Measurements from ENCODE around the gene NR5A2. TPM values are rescaled to one million over a fixed set of nuclear protein-coding genes. Genes with fewer than 3 reads are reported as not detected.

The NR5A2 gene
- total RNA-seq, 1 experiment from 2014 or later: 4.7 TPM

DNA sequence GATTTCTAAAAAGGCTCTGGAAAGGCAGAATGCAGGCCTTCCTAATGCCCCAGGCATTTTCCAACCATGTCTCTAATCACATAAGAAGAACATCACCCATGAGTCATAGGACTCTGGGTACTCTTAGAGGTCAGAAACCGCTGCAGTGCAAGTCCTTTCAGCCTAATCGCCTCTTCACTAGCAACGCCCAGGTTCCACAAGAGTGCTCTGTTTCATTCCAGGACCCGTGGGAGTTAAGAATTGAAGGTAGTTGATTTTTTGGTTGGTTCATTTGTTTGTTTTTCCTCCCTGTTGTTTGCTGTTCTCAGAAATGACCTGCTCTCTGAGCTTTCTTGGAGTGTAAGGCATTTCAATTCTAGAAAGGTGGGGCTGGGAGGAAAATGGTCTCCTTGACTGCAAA is 123.2 kb downstream of the NR5A2 start:
- Mint-ChIP-seq H3K36me3 (ENCODE audit: insufficient read depth in 1 of 3, low read depth in 3 of 3) (no peaks in the 10 kb centered on the region), H3K27me3 (ENCODE audit: low read depth) (no peaks in the 10 kb centered on the region; the same call in 1 of the 2 replicates)

More for the DNA sequence above, 123.2 kb downstream of the NR5A2 start:
- Histone ChIP-seq H3K14ac (ENCODE audit: insufficient read depth, low read length) (no peak overlapping the region), H3K4me2 (ENCODE audit: insufficient read depth, insufficient read length, low read length) (no peak overlapping the region), H4K91ac (ENCODE audit: insufficient read length, low read depth, low read length) (no peak overlapping the region), H3K27me3 (ENCODE audit: insufficient read depth, low read length) (no peaks in the 10 kb centered on the region), H3K9ac (ENCODE audit: extremely low read depth, insufficient read length, low read length) (no peak overlapping the region), H3K27ac (ENCODE audit: insufficient read length, low read depth, low read length) (no peak overlapping the region), H2AFZ (ENCODE audit: low read length) (no peak overlapping the region), H4K5ac (ENCODE audit: insufficient read length, low read depth, low read length) (no peak overlapping the region), H3K4ac (ENCODE audit: low read depth, low read length) (no peak overlapping the region), H3K79me2 (ENCODE audit: insufficient read depth, low read length) (no peaks in the 10 kb centered on the region), H3K4me1 (ENCODE audit: insufficient read depth, low read length) (no peaks in the 10 kb centered on the region), H3T11ph (ENCODE audit: low read length) (no peak overlapping the region), H3K9me3 (ENCODE audit: control insufficient read depth, low read depth, low read length) (no peaks in the 10 kb centered on the region), H3K23me2 (ENCODE audit: insufficient read length, low read depth, low read length, poor library complexity, severe bottlenecking) (no peaks in the 10 kb centered on the region), H3K56ac (ENCODE audit: insufficient read length, low read depth, low read length) (no peak overlapping the region), H2AK5ac (ENCODE audit: insufficient read length, low read length) (no peak overlapping the region), H4K8ac (replicated peaks; ENCODE audit: insufficient read length, low read depth, low read length) (no peak overlapping the region), H2BK12ac (ENCODE audit: insufficient read length, low read depth, low read length) (no peak overlapping the region), H2BK5ac (ENCODE audit: insufficient read length, low read length) (no peak overlapping the region), H3K18ac (ENCODE audit: insufficient read length, low read depth, low read length) (no peak overlapping the region), H2BK120ac (ENCODE audit: low read depth, low read length, poor library complexity, severe bottlenecking) (no peak overlapping the region), H4K20me1 (ENCODE audit: control insufficient read depth, insufficient read depth, insufficient read length) (no peaks in the 10 kb centered on the region), H2BK15ac (ENCODE audit: low read depth, low read length) (no peak overlapping the region), H3K79me1 (ENCODE audit: insufficient read depth, low read depth, low read length, poor library complexity, severe bottlenecking) (no peaks in the 10 kb centered on the region), H3K23ac (ENCODE audit: insufficient read length, low read depth, low read length) (no peak overlapping the region), H2BK20ac (ENCODE audit: low read depth, low read length, poor library complexity, severe bottlenecking) (no peak overlapping the region)
- no peak for DNase-seq
- Mint-ChIP-seq H3K27ac (no peak overlapping the region), H3K4me1 (no peaks in the 10 kb centered on the region), H3K4me3 (no peak overlapping the region), H3K9me3 (no peaks in the 10 kb centered on the region)
- TF ChIP-seq, protein P1, sequence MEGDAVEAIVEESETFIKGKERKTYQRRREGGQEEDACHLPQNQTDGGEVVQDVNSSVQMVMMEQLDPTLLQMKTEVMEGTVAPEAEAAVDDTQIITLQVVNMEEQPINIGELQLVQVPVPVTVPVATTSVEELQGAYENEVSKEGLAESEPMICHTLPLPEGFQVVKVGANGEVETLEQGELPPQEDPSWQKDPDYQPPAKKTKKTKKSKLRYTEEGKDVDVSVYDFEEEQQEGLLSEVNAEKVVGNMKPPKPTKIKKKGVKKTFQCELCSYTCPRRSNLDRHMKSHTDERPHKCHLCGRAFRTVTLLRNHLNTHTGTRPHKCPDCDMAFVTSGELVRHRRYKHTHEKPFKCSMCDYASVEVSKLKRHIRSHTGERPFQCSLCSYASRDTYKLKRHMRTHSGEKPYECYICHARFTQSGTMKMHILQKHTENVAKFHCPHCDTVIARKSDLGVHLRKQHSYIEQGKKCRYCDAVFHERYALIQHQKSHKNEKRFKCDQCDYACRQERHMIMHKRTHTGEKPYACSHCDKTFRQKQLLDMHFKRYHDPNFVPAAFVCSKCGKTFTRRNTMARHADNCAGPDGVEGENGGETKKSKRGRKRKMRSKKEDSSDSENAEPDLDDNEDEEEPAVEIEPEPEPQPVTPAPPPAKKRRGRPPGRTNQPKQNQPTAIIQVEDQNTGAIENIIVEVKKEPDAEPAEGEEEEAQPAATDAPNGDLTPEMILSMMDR (conservative IDR thresholded peaks at IDR 0.05): no peak
- no CpG with 5 or more reads among the region's 4 CpGs for WGBS (ENCODE audit: extremely low coverage, insufficient read length, low lambda C conversion rate)

Data from H9 (cell line).